GM12878 (cell line): ENCODE results near the gene TNFRSF8.

ENCODE experiments used
- MXI1 ChIP-seq: fragments of 150-350 bp; IDR thresholded peaks from 2 replicates; pipeline ENCODE4 v1.6.1; 2011; ENCODE audit warnings: low read depth, mild to moderate bottlenecking, inconsistent platforms, low read length, improper control_type of control experiment
- SKIL ChIP-seq: fragments of 450-650 bp; IDR thresholded peaks from 2 replicates; pipeline ENCODE4 v1.6.1; 2017; ENCODE audit warnings: mild to moderate bottlenecking, low read depth, inconsistent platforms; ENCODE audit not compliant: poor library complexity, severe bottlenecking
- SUZ12 ChIP-seq: fragments of 200-600 bp; sonication (generic); IDR thresholded peaks from one replicate; pipeline ENCODE4 v1.6.1; 2018; ENCODE audit warnings: antibody characterized with exemption, mild to moderate bottlenecking; ENCODE audit not compliant: unreplicated experiment
- ZNF274 ChIP-seq: IDR thresholded peaks from one replicate; pipeline ENCODE4 v1.8.0; 2011; ENCODE audit not compliant: insufficient read length, insufficient read depth

- no peak for TF ChIP-seq MXI1
- no peak for TF ChIP-seq SUZ12
- no peak for TF ChIP-seq SKIL
- no peak for TF ChIP-seq ZNF274
Measured at GRCh38 chr1:12144969-12145368, 81.9 kb downstream of the TNFRSF8 start.
